ENCODE results near the gene ZNF410. TPM values are rescaled to one million over a fixed set of nuclear protein-coding genes. Genes with fewer than 3 reads are reported as not detected.
"Not testable (repeated sequence)": the region's sequence is repeated elsewhere in the genome, so short reads cannot be mapped to it uniquely, and the experiment has no call there.

ZNF410 gene
- total and polyA plus RNA-seq, 2 of the 13 experiments (the other 11 are each of a cell fraction or from before 2014, with no cell fraction given), result 19.2 to 44.3 TPM

DNA sequence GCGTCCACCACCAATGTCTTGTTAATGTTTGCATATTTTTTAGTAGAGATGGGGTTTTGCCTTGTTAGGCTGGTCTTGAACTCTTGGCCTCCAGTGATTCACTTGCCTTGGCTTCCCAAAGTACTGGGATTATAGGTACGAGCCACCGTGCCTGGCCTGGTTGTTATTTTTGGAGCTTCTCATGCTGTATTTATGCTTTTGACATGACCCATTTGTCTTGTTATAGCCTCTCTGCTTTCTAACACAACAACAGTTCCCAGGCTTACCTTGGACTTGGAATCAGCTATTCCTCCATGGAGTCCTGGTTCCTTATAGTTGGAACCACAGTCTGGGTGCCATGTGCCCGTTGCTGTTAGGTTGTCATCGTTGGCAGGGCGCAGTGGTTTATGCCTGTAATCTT, 29.7 kb downstream of the ZNF410 start (continued):
- no peak for TF ChIP-seq CCDC6 (CRISPR knock-in tag; IDR thresholded peaks at IDR 0.05)
- TF ChIP-seq, protein P1, sequence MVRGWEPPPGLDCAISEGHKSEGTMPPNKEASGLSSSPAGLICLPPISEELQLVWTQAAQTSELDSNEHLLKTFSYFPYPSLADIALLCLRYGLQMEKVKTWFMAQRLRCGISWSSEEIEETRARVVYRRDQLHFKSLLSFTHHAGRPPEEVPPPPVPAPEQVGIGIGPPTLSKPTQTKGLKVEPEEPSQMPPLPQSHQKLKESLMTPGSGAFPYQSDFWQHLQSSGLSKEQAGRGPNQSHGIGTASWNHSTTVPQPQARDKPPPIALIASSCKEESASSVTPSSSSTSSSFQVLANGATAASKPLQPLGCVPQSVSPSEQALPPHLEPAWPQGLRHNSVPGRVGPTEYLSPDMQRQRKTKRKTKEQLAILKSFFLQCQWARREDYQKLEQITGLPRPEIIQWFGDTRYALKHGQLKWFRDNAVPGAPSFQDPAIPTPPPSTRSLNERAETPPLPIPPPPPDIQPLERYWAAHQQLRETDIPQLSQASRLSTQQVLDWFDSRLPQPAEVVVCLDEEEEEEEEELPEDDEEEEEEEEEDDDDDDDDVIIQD (CRISPR knock-in tag; IDR thresholded peaks at IDR 0.05; ENCODE audit: low read depth), result no peak
- no peak for TF ChIP-seq ETV6 (CRISPR knock-in tag; conservative IDR thresholded peaks at IDR 0.05)
- no peak for TF ChIP-seq ZSCAN9 (CRISPR knock-in tag; IDR thresholded peaks at IDR 0.05; ENCODE audit: borderline replicate concordance)

DNA sequence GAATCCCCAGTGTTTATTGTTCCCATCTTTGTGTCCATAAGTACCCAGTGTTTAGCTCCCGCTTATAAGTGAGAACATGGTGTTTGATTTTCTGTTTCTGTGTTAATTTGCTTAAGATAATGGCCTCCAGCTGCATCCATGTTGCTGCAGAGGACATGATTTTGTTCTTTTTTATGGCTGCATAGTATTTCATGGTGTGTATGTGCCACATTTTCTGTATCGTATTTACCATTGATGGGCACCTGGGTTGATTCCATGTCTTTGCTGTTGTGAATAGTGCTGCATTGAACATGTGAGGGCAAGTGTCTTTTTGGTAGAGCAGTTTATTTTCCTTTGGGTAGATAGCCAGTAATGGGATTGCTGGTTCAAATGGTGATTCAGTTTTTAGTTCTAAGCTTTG, 32.8 kb downstream of the ZNF410 start:
- H3K9me3 ChIP-seq (ENCODE audit: low read length); POLR2A ChIA-PET; intact Hi-C loops (cut with micrococcal nuclease; ENCODE audit: unreplicated experiment); H4K20me1 ChIP-seq (ENCODE audit: insufficient read depth, low read length); H3K79me2 ChIP-seq (ENCODE audit: insufficient read depth, low read length); H3K4me1 ChIP-seq (ENCODE audit: insufficient read depth, low read length); FAIRE-seq; H3K9ac ChIP-seq (ENCODE audit: insufficient read depth, low read depth, low read length); H2AFZ ChIP-seq (ENCODE audit: low read length); H3K4me2 ChIP-seq (ENCODE audit: low read depth, low read length); in situ Hi-C loops (cut with HindIII; ENCODE audit: extremely low pct_ligation_motif_present, low pct_unique_long_range_greater_than_20kb); H3K27me3 ChIP-seq (ENCODE audit: control insufficient read depth in 1 of 2, insufficient read depth in 2 of 2, low read length in 2 of 2); ATAC-seq; H3K4me3 ChIP-seq (replicated peaks in 1 of 3; ENCODE audit: insufficient read depth in 1 of 3, low read depth in 2 of 3, low read length in 3 of 3); CTCF ChIA-PET (ENCODE audit: low intra/inter-chr PET ratio, low total read pairs); BruUV-seq (replicated peaks); DNase-seq (ENCODE audit: low spot score); H3K27ac ChIP-seq (ENCODE audit: extremely low read length, insufficient read depth, low read length): not testable (repeated sequence)
- WGBS (ENCODE audit: low lambda C conversion rate), result 98% methylated on average over 2 of the region's 2 CpGs
- peaks cover 19 to 55% of the 10 kb centered on the region in 2 experiments for H3K36me3 ChIP-seq (replicated peaks in 1 of 2; ENCODE audit: control insufficient read depth in 1 of 2, insufficient read depth in 2 of 2, low read length in 2 of 2)

DNA sequence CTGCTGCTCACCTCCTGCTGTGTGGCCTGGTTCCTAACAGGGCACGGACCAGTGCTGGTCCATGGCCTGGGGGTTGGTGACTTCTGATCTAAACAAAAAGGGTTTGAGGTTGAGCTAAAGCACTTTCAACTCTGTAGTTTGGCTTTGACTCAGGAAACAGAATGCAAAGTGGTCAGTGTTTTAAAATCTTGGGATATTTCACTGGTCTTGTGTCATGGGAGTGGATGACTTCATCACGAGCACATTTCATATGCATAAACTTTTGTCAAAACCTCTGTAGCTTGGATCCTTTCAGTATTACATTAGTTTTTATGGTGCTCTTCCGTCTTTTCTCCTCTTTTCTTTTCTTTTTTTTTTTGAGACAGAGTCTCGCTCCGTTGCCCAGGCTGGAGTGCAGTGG, 37.7 kb downstream of the ZNF410 start:
- WGBS (ENCODE audit: low lambda C conversion rate), result 92% methylated on average over 5 of the region's 5 CpGs
- Histone ChIP-seq H3K4me2 (ENCODE audit: low read depth, low read length) (no peak overlapping the region), H3K27ac (ENCODE audit: extremely low read length, insufficient read depth, low read length) (no peak overlapping the region), H3K4me1 (ENCODE audit: insufficient read depth, low read length) (0 out of 2 replicates have a peak, but pooled peaks cover 10% of the 10 kb centered on the region), H3K79me2 (ENCODE audit: insufficient read depth, low read length) (no peaks in the 10 kb centered on the region), H3K9me3 (ENCODE audit: low read length) (no peaks in the 10 kb centered on the region), H4K20me1 (ENCODE audit: insufficient read depth, low read length) (no peaks in the 10 kb centered on the region), H3K4me3 (replicated peaks in 1 of 3; ENCODE audit: insufficient read depth in 1 of 3, low read depth in 2 of 3, low read length in 3 of 3) (no peak overlapping the region), H2AFZ (ENCODE audit: low read length) (no peak overlapping the region), H3K36me3 (replicated peaks in 1 of 2; ENCODE audit: control insufficient read depth in 1 of 2, insufficient read depth in 2 of 2, low read length in 2 of 2) (peaks cover 28 to 79% of the 10 kb centered on the region in 2 experiments), H3K27me3 (ENCODE audit: control insufficient read depth in 1 of 2, insufficient read depth in 2 of 2, low read length in 2 of 2) (no peaks in the 10 kb centered on the region), H3K9ac (ENCODE audit: insufficient read depth, low read depth, low read length) (no peak overlapping the region)
- no peak for DNase-seq (ENCODE audit: low spot score)
- BruUV-seq (replicated peaks), result no TSS peak
- no peak for FAIRE-seq
- POLR2A ChIA-PET, result no interaction called here
- in situ Hi-C loops (cut with HindIII; ENCODE audit: extremely low pct_ligation_motif_present, low pct_unique_long_range_greater_than_20kb), result no loop called here
- CTCF ChIA-PET (ENCODE audit: low intra/inter-chr PET ratio, low total read pairs), result no interaction called here
- intact Hi-C loops (cut with micrococcal nuclease; ENCODE audit: unreplicated experiment), result no loop called here
- no peak for ATAC-seq
- TF ChIP-seq ZNF543 (CRISPR knock-in tag; IDR thresholded peaks at IDR 0.05) (no peak), CBX1 (IDR thresholded peaks at IDR 0.05; ENCODE audit: low read depth) (no peak), TSC22D2 (CRISPR knock-in tag; IDR thresholded peaks at IDR 0.05; ENCODE audit: borderline replicate concordance) (no peak), ZNF607 (CRISPR knock-in tag; IDR thresholded peaks at IDR 0.05; ENCODE audit: borderline replicate concordance) (no peak), ZNF484 (CRISPR knock-in tag; IDR thresholded peaks at IDR 0.05; ENCODE audit: borderline replicate concordance, low read depth) (no peak), ATM (IDR thresholded peaks at IDR 0.05; ENCODE audit: borderline replicate concordance) (no peak), ZNF329 (CRISPR knock-in tag; IDR thresholded peaks at IDR 0.05; ENCODE audit: low read depth) (no peak), ZFP36 (IDR thresholded peaks at IDR 0.05; ENCODE audit: borderline replicate concordance, low read depth, low read length, partially characterized antibody) (no peak), ZNF781 (CRISPR knock-in tag; IDR thresholded peaks at IDR 0.05; ENCODE audit: borderline replicate concordance, not compliant biosample characterization) (no peak), ARNTL (CRISPR knock-in tag; IDR thresholded peaks at IDR 0.05) (no peak)
- TF ChIP-seq, protein P2, sequence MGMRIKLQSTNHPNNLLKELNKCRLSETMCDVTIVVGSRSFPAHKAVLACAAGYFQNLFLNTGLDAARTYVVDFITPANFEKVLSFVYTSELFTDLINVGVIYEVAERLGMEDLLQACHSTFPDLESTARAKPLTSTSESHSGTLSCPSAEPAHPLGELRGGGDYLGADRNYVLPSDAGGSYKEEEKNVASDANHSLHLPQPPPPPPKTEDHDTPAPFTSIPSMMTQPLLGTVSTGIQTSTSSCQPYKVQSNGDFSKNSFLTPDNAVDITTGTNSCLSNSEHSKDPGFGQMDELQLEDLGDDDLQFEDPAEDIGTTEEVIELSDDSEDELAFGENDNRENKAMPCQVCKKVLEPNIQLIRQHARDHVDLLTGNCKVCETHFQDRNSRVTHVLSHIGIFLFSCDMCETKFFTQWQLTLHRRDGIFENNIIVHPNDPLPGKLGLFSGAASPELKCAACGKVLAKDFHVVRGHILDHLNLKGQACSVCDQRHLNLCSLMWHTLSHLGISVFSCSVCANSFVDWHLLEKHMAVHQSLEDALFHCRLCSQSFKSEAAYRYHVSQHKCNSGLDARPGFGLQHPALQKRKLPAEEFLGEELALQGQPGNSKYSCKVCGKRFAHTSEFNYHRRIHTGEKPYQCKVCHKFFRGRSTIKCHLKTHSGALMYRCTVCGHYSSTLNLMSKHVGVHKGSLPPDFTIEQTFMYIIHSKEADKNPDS (CRISPR knock-in tag; IDR thresholded peaks at IDR 0.05), result no peak

All from HepG2 (cell line).